Activated CD8-positive, alpha-beta T cell treated with anti-CD3 and anti-CD28 coated beads for 36 hours (primary cell): ENCODE results near the gene ALDH7A1. TPM values are rescaled to one million over a fixed set of nuclear protein-coding genes. Genes with fewer than 3 reads are reported as not detected.

Source experiments
- ATAC-seq: fragments of 200-7000 bp; cut with Tn5 transposase; one replicate; pipeline ENCODE4 v1.10.0; 2021; ENCODE audit warnings: mild to moderate bottlenecking, moderate library complexity
- CTCF ChIA-PET: fragments of 350-600 bp; sonication (Branson Sonifier 250); formaldehyde crosslinking; loops from one replicate; lab custom pipeline; 2021; ENCODE audit warnings: antibody characterized with exemption; lab: Charles Lee
- POLR2A ChIA-PET: fragments of 350-600 bp; sonication (Branson Sonifier 250); formaldehyde crosslinking; loops from one replicate; lab custom pipeline; 2021; ENCODE audit warnings: antibody characterized with exemption; lab: Charles Lee
- DNase-seq: peaks from one replicate; pipeline ENCODE4 v3.0.0-alpha.2; 2020
- H3K27ac Mint-ChIP-seq: one replicate; pipeline ENCODE4 v1.8.0; 2021; ENCODE audit warnings: mild to moderate bottlenecking, mixed read lengths
- H3K27me3 Mint-ChIP-seq: one replicate; pipeline ENCODE4 v1.8.0; 2021; ENCODE audit warnings: mixed read lengths
- H3K36me3 Mint-ChIP-seq: one replicate; pipeline ENCODE4 v1.8.0; 2021; ENCODE audit warnings: low read depth, mixed read lengths
- H3K4me1 Mint-ChIP-seq: one replicate; pipeline ENCODE4 v1.8.0; 2021; ENCODE audit warnings: low read depth, mixed read lengths
- H3K4me3 Mint-ChIP-seq: one replicate; pipeline ENCODE4 v1.8.0; 2021; ENCODE audit warnings: mild to moderate bottlenecking, moderate library complexity, mixed read lengths
- H3K9me3 Mint-ChIP-seq: one replicate; pipeline ENCODE4 v1.8.0; 2021; ENCODE audit warnings: mixed read lengths
- CTCF ChIP-seq: fragments of 200-600 bp; IDR thresholded peaks from one replicate; pipeline ENCODE4 v1.8.0; 2022; ENCODE audit warnings: antibody characterized with exemption, mild to moderate bottlenecking
- intact Hi-C: fragments of 100-400 bp; cut with micrococcal nuclease; formaldehyde crosslinking; loops from one replicate; pipeline ENCODE4 v1.10.0; 2022
- total RNA-seq, 2 experiments: library from RNA; stranded (reverse); gene quantifications; one replicate each; pipeline ENCODE4 v1.2.3, GENCODE V29; 2021

The ALDH7A1 gene
- total RNA-seq, 2 experiments from 2014 or later: 4.8 to 5.1 TPM

- DNase-seq (peak; percentile 35), ATAC-seq (peak; percentile 60)
- ChIA-PET CTCF (interaction anchor here (1.0 to 1.6 kb wide), 3 partner anchors 8 to 31 kb away, joined by 3 to 11 read pairs (median 3); no protein-coding TSS in a partner anchor), POLR2A (interaction anchor here (1.4 kb wide), 1 partner anchor 85 kb away, joined by 4 read pairs; the partner anchor contains the start of gene GRAMD2B)
- no peaks in the 10 kb centered on the region for H3K36me3 Mint-ChIP-seq
- TF ChIP-seq CTCF: no peak
- intact Hi-C loops: no loop called here
- H3K9me3 Mint-ChIP-seq: no peaks in the 10 kb centered on the region
- no peaks in the 10 kb centered on the region for H3K27me3 Mint-ChIP-seq
- peak overlapping the region; percentile 79 for H3K27ac Mint-ChIP-seq
- H3K4me3 Mint-ChIP-seq: peak overlapping the region; percentile 53
- H3K4me1 Mint-ChIP-seq: peaks cover 35% of the 10 kb centered on the region
Observed at GRCh38 chr5:126508251-126508961, 86.6 kb downstream of the ALDH7A1 start.

- intact Hi-C loops: no loop called here
- no peaks in the 10 kb centered on the region for H3K9me3 Mint-ChIP-seq
Observed at GRCh38 chr5:126506079-126506478, 88.9 kb downstream of the ALDH7A1 start.

GRCh38 chr5:126503602-126504104, 91.4 kb downstream of the ALDH7A1 start:
- DNase-seq: peak; percentile 43
- Mint-ChIP-seq H3K4me1 (peaks cover 33% of the 10 kb centered on the region), H3K4me3 (no peak overlapping the region), H3K9me3 (no peaks in the 10 kb centered on the region), H3K27ac (peak overlapping the region; percentile 14), H3K27me3 (no peaks in the 10 kb centered on the region), H3K36me3 (no peaks in the 10 kb centered on the region)
- ChIA-PET CTCF (interaction anchor here (0.7 to 1.1 kb wide), 3 partner anchors 144 to 904 kb away, joined by 3 read pairs; no protein-coding TSS in a partner anchor), POLR2A (no interaction called here)
- ATAC-seq: peak; percentile 62
- TF ChIP-seq CTCF: no peak
- intact Hi-C loops: loop anchor here (5.0 kb wide), 1 partner anchor 151 kb away; no protein-coding TSS in a partner anchor

More at GRCh38 chr5:126506079-126506478, 88.9 kb downstream of the ALDH7A1 start:
- H3K4me3 Mint-ChIP-seq: no peak overlapping the region
- no peak for TF ChIP-seq CTCF
- H3K4me1 Mint-ChIP-seq: peaks cover 32% of the 10 kb centered on the region
- no peak for DNase-seq
- POLR2A ChIA-PET: no interaction called here
- no peaks in the 10 kb centered on the region for H3K27me3 Mint-ChIP-seq
- ATAC-seq: no peak
- no peaks in the 10 kb centered on the region for H3K36me3 Mint-ChIP-seq
- no peak overlapping the region for H3K27ac Mint-ChIP-seq
- CTCF ChIA-PET: no interaction called here

- no peak overlapping the region for H3K4me3 Mint-ChIP-seq
- no peak for TF ChIP-seq CTCF
- intact Hi-C loops: loop anchor here (5.0 kb wide), 1 partner anchor 149 kb away; no protein-coding TSS in a partner anchor
- ChIA-PET CTCF (interaction anchor here (2.1 to 3.9 kb wide), 12 partner anchors 11 to 162 kb away, joined by 8 to 53 read pairs (median 16); no protein-coding TSS in a partner anchor), POLR2A (no interaction called here)
- H3K27me3 Mint-ChIP-seq: no peaks in the 10 kb centered on the region
- no peak overlapping the region for H3K27ac Mint-ChIP-seq
- peaks cover 22% of the 10 kb centered on the region for H3K4me1 Mint-ChIP-seq
- ATAC-seq: no peak
- H3K36me3 Mint-ChIP-seq: no peaks in the 10 kb centered on the region
- no peaks in the 10 kb centered on the region for H3K9me3 Mint-ChIP-seq
- DNase-seq: no peak
Observed at GRCh38 chr5:126501448-126501847, 93.6 kb downstream of the ALDH7A1 start.
